ENCODE data around the gene PITPNB.

The PITPNB gene

DNA sequence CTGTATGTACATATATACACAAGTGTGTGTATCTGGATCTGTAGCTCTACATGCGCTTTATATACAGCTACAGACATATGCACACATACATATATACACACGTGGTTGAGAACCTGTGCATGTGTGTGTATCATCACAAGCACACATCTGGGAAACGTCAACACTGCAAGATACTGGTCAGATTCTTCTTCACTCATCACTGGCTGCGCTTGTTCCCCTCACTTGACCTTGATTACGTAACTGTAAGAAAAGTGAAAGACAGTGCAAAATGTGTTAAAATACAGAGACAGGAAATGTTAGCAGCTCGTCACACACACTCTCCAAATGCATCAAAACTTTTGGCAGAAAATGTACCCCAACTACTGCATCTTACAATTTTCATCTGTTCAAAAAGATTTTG is 65.6 kb downstream of the PITPNB start:
- no peak for DNase-seq

- DNase-seq = no peak
Measured at GRCh38 chr22:27851974-27852746, 66.9 kb downstream of the PITPNB start.

- DNase-seq = no peak
Measured at GRCh38 chr22:27850000-27850521, 69.0 kb downstream of the PITPNB start.

- DNase-seq = no peak
Measured at GRCh38 chr22:27848005-27848404, 71.1 kb downstream of the PITPNB start.

DNA sequence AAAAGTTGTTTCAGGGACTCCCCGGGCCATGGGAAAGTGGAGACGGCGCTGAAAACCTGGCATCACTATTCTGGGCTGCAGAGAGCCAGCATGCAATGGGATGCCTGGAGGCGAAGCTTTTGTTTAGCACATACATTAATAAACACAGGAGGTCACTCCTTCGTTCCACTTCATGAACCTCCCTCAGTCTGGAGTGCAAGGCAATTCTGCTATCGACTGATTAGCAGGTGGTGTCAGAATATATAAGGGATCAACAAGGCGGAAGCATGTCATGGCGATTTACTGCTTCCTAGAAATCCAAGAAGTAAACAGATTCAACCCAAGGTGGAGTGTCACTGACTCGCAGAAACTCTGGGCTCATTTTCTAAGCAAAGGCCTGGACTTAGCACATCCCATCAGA is 72.1 kb downstream of the PITPNB start:
- DNase-seq = no peak

- DNase-seq = no peak
Measured at GRCh38 chr22:27846248-27846757, 72.8 kb downstream of the PITPNB start.

DNA sequence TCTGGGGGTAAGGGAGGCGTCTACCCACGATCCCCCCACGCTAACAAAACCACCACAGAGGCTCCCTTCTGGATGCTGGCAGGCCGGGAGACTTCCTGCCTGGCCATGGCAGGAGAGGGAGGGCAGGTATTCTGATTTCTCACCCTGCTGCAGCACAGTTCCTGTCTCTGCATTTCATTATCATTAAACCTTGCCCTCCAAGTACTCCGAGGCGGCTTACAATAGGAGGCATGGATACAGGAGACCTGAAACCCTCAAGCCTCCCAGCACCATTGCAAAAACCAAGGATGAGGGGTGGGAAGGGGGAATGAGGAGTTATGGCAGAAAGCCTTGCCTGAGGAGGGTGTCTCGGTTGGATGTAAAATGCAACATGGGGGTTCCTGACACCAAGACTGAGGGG is 73.4 kb downstream of the PITPNB start:
- no peak for DNase-seq

GRCh38 chr22:27844656-27845591 is 74.1 kb downstream of the PITPNB start:
- no peak for DNase-seq

DNA sequence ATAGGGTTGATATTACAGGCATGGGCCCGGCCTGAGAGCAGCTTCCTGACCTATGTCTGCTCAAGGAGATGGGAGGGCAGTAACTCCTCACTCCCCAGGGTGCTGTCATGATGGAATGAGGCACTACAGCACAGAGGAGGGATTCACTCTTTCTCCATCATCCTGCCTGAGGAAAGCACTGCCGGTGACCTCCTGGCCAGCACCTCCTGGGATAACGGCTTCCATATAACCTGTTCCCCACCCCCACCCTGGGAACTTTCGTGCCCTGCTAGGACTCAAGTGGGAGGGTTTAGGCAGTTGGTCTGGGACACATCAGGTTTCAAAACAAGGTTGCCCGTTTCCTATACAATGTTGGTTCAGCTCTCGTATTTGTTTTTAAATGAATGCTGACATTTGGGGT is 74.8 kb downstream of the PITPNB start:
- no peak for DNase-seq

- DNase-seq = no peak
Measured at GRCh38 chr22:27843441-27843840, 75.6 kb downstream of the PITPNB start.

DNA sequence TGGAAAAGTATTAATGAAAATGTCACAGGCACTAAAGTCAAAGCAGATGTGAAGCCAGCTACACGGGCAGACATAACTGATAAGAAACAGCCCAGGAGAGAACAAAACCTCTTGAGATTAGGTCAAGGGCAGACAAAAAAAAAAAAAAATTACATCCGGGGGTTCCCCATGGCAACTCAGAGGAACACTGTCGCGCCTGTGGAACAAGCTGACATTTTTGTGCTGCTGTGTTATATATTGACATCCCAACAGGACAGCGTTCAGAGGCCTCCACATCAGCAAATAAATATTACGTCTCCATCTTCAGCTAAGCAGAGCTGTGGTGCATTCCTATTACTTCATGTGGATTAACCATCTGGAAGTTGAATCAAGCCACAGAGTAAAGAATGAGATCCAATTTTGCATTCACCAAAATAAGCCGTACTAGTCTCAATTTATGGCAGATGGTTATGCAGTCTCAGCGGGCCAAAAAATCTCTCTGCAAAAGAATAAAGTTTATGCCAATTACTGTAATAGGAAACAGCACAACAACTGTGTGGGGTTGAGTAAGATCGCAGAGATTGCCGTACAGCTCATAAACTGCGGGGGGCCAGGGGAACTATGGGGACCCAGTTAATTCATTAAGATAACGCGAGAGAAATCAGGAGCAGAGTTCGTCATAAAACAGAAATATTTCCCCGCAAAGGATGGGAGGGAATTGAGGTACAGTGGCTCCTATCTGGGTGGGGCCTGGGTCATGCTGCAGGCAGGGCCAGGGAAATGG is 76.2 kb downstream of the PITPNB start:
- DNase-seq = no peak

DNA sequence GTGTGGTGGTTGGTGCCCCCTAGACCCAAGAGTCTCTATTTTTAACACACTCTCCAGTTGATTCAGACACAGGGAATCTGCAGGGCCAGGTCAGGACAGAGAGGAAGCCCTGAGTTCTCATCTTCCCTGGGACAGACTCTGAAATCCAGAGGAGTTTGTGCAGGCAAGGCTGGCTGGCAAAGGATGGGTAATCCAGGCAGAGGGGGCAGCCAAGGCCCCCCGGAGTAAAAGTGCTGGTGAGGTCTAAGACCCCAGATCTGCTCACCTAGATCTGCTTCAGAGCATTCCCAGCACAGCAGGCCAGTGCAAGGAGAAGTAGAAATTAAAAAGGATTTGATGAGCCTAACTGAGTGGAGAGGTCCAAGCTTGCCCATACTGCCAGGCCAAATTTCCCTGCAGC is 76.9 kb downstream of the PITPNB start:
- DNase-seq = no peak

DNA sequence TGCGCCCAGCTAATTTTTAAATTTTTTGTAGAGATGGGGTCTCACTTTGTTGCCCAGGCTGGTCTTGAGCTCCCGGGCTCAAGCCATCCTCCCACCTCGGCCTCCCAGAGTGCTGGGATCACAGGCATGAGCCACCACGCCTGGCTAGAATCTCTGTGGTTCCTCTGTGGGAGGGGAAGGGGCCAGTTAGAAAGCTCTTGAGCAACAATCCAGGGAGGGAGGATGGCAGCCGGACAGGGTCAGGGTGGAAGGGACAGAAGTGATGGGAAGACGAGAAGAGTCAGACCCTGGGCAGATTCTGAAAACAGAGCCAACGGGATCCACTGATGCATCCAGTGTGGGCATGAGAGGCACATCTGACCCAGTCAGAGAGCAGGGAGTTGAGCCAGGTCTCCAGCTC is 78.6 kb downstream of the PITPNB start:
- no peak for DNase-seq

DNA sequence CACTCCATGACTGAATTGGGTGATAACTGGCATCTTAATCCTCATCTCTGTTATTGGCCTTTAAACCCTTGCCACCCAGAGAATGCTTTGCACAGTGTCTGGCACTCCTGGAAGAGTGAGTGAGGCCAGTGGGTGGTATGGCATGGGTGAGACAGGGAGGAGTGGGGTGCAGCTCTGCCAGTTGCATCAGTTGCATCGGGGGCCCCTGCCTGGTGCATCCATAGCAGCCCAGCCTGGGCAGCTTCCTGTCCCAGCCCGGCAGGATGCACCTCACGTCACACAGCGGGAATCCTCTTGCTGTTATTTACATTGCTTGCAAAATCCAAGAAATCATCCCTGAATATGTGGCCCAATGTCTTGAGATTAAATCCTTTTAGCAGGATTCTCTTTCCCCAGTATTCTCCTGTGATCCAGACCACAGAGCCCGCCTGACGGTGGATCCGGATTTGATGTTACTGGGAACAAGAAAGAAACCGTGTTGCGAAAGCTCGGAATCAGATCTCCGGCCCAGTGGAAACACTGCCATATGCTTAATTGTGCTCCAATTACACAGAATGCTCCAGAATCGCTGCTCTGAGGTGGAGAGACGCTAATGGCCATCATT is 79.9 kb downstream of the PITPNB start:
- no peak for DNase-seq

DNA sequence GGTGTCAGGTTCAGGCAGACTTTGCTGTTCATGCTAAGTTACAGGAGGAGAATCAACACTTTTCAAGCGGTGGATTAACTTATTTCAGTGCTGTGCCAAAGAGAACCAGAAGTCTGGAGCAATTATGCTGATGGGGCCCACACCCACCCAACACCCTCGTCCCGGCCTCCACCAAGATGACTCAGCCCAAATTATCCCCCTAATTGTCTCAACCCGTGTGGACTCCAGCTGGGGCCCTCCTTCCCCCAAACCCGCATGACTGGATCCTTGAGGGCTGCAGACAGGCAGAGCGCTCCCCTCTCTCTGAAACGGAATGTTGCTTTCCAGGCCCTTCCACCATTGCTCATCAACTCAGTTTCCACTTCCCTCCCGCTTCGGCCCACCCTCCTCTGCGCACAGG is 82.9 kb downstream of the PITPNB start:
- no peak for DNase-seq

- no peak for DNase-seq
Measured at GRCh38 chr22:27835446-27835845, 83.6 kb downstream of the PITPNB start.

- DNase-seq = no peak
Measured at GRCh38 chr22:27834364-27835185, 84.5 kb downstream of the PITPNB start.

- DNase-seq = no peak
Measured at GRCh38 chr22:27833803-27834202, 85.3 kb downstream of the PITPNB start.

DNA sequence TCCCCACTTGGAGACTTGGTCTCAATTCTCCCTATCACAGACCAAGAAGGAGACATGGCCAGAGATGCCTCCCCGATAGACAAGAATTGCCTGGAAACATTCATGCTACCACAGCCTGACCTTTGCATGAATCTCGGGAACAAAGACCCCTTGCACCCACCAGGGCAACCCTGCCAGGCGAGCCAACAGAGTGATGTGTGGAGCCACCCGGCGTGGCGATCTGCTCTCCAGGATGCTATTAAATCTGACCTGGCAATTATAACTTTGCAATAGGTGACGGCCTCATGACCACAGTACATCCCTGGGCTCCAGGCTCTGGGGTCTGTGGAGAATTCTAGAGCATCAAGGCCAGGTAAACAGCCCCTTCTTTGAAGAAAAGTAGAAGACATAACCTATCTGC is 86.5 kb downstream of the PITPNB start:
- no peak for DNase-seq

- DNase-seq = no peak
Measured at GRCh38 chr22:27829620-27830019, 89.4 kb downstream of the PITPNB start.

Data from CD4-positive, alpha-beta T cell treated with Interleukin-1 beta for 1 hour (primary cell).